CD4-positive, alpha-beta T cell treated with Interferon alpha-2 for 1 hour (primary cell): ENCODE measurements around the gene RASAL2.
"Not testable (repeated sequence)": the region's sequence is repeated elsewhere in the genome, so short reads cannot be mapped to it uniquely, and the experiment has no call there.

ENCODE experiments used
- DNase-seq, 2 donors: peaks; one replicate each; pipeline ENCODE4 v3.0.0-alpha.2; 2020 to 2022

The RASAL2 gene

GRCh38 chr1:178072326-178072725 lies 21.6 kb upstream of the RASAL2 start:
- no peak for DNase-seq

GRCh38 chr1:178075333-178075732 lies 18.6 kb upstream of the RASAL2 start:
- no peak for DNase-seq

- no peak for DNase-seq
Observed at GRCh38 chr1:178076607-178077006, 17.3 kb upstream of the RASAL2 start.

GRCh38 chr1:178077917-178078316 lies 16.0 kb upstream of the RASAL2 start:
- no peak for DNase-seq

- DNase-seq, result no peak
Observed at GRCh38 chr1:178086294-178086693, 7.6 kb upstream of the RASAL2 start.

- no peak for DNase-seq
Observed at GRCh38 chr1:178086766-178087165, 7.1 kb upstream of the RASAL2 start.

GRCh38 chr1:178088651-178089050 lies 5.3 kb upstream of the RASAL2 start:
- no peak for DNase-seq

- not testable (repeated sequence) for DNase-seq
Observed at GRCh38 chr1:178091454-178091853, 2.5 kb upstream of the RASAL2 start.

GRCh38 chr1:178091986-178092745 lies 1.7 kb upstream of the RASAL2 start:
- no peak for DNase-seq

- no peak for DNase-seq
Observed at GRCh38 chr1:178092878-178093493, 918 bp upstream of the RASAL2 start.

GRCh38 chr1:178093494-178093950 lies 382 bp upstream of the RASAL2 start:
- DNase-seq, result peak; percentile 38 to 61

- DNase-seq, result no peak
Observed at GRCh38 chr1:178094739-178095645, 1.1 kb downstream of the RASAL2 start.

- no peak for DNase-seq
Observed at GRCh38 chr1:178096421-178096820, 2.5 kb downstream of the RASAL2 start.

GRCh38 chr1:178098262-178098661 lies 4.4 kb downstream of the RASAL2 start:
- DNase-seq, result no peak

- no peak for DNase-seq
Observed at GRCh38 chr1:178101266-178101630, 7.3 kb downstream of the RASAL2 start.

- DNase-seq, result no peak
Observed at GRCh38 chr1:178101654-178102053, 7.8 kb downstream of the RASAL2 start.

GRCh38 chr1:178102218-178102617 lies 8.3 kb downstream of the RASAL2 start:
- no peak for DNase-seq

- DNase-seq, result no peak
Observed at GRCh38 chr1:178107823-178108222, 13.9 kb downstream of the RASAL2 start.

- no peak for DNase-seq
Observed at GRCh38 chr1:178109348-178110143, 15.6 kb downstream of the RASAL2 start.

- DNase-seq, result no peak
Observed at GRCh38 chr1:178115260-178115659, 21.4 kb downstream of the RASAL2 start.

GRCh38 chr1:178118524-178118923 lies 24.6 kb downstream of the RASAL2 start:
- DNase-seq, result no peak

- DNase-seq, result no peak
Observed at GRCh38 chr1:178119628-178120027, 25.7 kb downstream of the RASAL2 start.

- no peak for DNase-seq
Observed at GRCh38 chr1:178120088-178120487, 26.2 kb downstream of the RASAL2 start.
